ENCODE results near the gene JARID2.
A peak's percentile ranks its signal among the peaks of the same experiment; 100 is the strongest.

The JARID2 gene

DNA sequence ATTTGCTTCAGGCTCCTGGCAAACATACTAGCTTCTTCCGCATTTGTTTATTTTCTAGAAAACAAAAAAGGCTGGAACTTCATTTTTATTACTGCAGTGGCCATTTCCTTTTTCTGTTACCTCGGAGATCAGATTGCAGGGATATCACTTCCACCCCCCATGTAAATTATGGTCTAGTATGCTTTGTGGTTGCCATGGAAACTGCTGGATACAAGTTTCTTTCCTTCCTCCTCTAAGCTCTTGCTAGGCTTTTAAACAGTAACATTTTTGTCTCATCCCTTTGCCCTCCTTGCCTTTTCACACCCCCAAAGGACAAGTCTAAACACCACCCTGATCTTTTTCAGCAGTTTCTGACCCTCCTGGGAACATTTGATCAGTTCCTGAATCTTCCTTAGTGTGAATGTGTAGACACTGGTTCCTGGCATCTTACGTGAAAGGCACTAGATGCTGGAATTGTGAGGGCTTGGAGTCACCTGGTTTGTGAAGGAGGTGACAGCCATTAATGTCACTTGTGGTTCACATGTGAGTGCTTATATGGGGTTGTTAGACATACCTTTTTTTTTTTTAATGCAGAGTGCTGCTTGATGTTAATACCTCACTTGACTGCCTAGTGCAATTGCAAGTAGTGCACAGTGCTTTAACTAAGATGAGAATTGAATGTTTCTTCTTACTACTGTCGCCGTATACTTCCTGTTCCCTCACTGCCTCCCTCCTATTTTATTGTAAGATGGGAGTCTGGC lies 181.6 kb downstream of the JARID2 start:
- peak overlapping the region; percentile 70 to 97 (median 89) for H3K4me2 ChIP-seq
- peak overlapping the region in 9 of 11 experiments; percentile 1 to 87 (median 48); a peak in 13 of 22 replicates for H3K27ac ChIP-seq
- peaks cover 87 to 94% (median 90%) of the 10 kb centered on the region in 10 experiments for H3K4me1 ChIP-seq
- peaks cover 71 to 100% (median 92%) of the 10 kb centered on the region in 11 experiments; a peak in 21 of 22 replicates for H4K20me1 ChIP-seq
- no peak overlapping the region for H3K4me3 ChIP-seq
- TF ChIP-seq Cebpa-rat (IDR thresholded peaks at IDR 0.05), result no peak
- no peaks in the 10 kb centered on the region for H3K27me3 ChIP-seq
- H3K36me3 ChIP-seq, result peaks cover 0 to 41% (median 32%) of the 10 kb centered on the region in 11 experiments; a peak in 19 of 22 replicates
- 0 out of 22 replicates have a peak, but pooled peaks cover 0 to 7% (median 0%) of the 10 kb centered on the region in 11 experiments for H3K9me3 ChIP-seq (replicated peaks in 1 of 11)
- peak overlapping the region in 5 of 11 experiments; percentile 20 to 70 (median 52); a peak in 7 of 22 replicates for H3K9ac ChIP-seq

DNA sequence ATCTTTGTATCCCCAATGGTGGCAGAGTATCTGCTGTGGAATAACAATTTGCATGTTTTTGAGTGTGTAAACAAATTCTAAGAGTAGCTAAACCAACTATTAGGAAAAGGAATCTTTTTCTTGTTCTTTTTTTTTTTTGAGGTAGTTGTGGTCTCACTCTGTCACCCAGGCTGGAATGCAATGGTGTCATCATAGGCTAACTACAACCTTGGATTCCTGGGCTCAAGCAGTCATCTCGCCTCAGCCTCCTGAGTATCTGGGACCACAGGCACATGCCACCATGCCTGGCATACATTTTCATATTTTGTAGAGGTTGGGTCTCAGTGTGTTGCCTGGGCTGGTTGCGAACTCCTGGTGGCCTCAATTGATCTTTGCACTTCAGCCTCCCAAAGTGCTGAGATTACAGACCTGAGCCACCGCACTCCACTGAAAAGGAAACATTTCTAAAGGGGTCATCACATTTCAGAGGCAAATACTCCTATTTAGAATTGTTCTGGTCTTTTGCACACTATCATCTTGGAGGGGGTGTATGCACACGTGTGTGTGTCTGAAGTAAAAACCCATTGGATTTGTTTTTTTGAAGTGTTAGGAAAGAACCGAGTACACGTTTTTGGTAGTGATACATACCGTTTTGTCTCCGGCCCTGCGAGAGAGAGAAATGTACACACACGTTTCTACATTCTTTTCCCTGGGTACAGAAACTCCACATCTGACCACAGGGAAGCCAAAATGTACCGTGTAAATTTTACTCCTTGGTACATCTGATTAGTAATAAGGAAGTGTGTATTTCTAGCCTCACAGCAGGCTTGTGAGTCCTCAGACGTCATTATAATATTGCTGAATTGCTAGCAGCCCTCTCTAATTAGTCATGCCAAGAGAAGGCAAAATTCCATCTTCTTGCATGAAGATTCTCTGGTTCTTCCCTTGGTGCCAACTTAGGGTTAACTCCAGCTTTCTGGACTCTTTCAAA lies 183.6 kb downstream of the JARID2 start:
- Histone ChIP-seq H4K20me1 (peaks cover 85 to 100% (median 94%) of the 10 kb centered on the region in 11 experiments; a peak in 21 of 22 replicates), H3K9ac (peak overlapping the region in 4 of 11 experiments; percentile 12 to 33 (median 25); a peak in 4 of 22 replicates), H3K27me3 (no peaks in the 10 kb centered on the region), H3K4me1 (peaks cover 92 to 98% (median 94%) of the 10 kb centered on the region in 10 experiments), H3K27ac (peak overlapping the region; percentile 20 to 87 (median 42); a peak in 17 of 22 replicates), H3K36me3 (peaks cover 0 to 22% (median 16%) of the 10 kb centered on the region in 11 experiments; a peak in 16 of 22 replicates), H3K9me3 (replicated peaks in 1 of 11) (peaks cover 0 to 3% (median 1%) of the 10 kb centered on the region in 11 experiments; a peak in 5 of 22 replicates), H3K4me3 (peak overlapping the region in 1 of 10 experiments; percentile 5; a peak in 1 of 20 replicates), H3K4me2 (peak overlapping the region; percentile 70 to 97 (median 89))
- no peak for TF ChIP-seq Cebpa-rat (IDR thresholded peaks at IDR 0.05)

DNA sequence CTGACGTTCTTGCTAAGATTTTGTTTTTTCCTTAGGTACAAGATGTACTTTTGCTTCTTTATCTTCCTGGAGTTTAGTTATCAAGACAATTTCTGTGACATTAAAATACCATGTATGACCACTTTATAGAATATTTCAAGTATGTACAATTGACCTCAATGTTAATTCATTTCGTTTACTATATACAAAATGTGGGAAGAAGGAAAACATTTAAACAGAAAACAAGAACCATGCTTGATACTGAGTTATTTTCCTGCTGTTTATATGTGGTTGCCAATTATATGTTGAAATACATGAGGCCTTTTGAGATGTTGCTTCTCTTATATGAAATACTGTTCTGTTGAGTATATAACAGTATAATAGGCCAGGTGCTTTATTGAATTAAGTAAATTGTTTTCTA lies 184.3 kb downstream of the JARID2 start:
- Histone ChIP-seq H3K27ac (peak overlapping the region in 4 of 11 experiments; percentile 27 to 87 (median 69); a peak in 6 of 22 replicates), H3K4me1 (peaks cover 97 to 100% (median 100%) of the 10 kb centered on the region in 10 experiments), H3K27me3 (no peaks in the 10 kb centered on the region), H3K9ac (no peak overlapping the region), H3K36me3 (peaks cover 0 to 18% (median 8%) of the 10 kb centered on the region in 11 experiments; a peak in 11 of 22 replicates), H4K20me1 (peaks cover 86 to 100% (median 95%) of the 10 kb centered on the region in 11 experiments; a peak in 21 of 22 replicates), H3K9me3 (replicated peaks in 1 of 11) (peaks cover 4 to 11% (median 8%) of the 10 kb centered on the region in 11 experiments; a peak in 16 of 22 replicates), H3K4me2 (peak overlapping the region; percentile 83 to 97 (median 89); a peak in 20 of 22 replicates), H3K4me3 (no peak overlapping the region)
- no peak for TF ChIP-seq Cebpa-rat (IDR thresholded peaks at IDR 0.05)

- Histone ChIP-seq H4K20me1 (peaks cover 80 to 100% (median 95%) of the 10 kb centered on the region in 11 experiments; a peak in 21 of 22 replicates), H3K4me2 (peak overlapping the region; percentile 83 to 97 (median 89))
Measured at GRCh38 chr6:15430931-15431405, 185.1 kb downstream of the JARID2 start.

DNA sequence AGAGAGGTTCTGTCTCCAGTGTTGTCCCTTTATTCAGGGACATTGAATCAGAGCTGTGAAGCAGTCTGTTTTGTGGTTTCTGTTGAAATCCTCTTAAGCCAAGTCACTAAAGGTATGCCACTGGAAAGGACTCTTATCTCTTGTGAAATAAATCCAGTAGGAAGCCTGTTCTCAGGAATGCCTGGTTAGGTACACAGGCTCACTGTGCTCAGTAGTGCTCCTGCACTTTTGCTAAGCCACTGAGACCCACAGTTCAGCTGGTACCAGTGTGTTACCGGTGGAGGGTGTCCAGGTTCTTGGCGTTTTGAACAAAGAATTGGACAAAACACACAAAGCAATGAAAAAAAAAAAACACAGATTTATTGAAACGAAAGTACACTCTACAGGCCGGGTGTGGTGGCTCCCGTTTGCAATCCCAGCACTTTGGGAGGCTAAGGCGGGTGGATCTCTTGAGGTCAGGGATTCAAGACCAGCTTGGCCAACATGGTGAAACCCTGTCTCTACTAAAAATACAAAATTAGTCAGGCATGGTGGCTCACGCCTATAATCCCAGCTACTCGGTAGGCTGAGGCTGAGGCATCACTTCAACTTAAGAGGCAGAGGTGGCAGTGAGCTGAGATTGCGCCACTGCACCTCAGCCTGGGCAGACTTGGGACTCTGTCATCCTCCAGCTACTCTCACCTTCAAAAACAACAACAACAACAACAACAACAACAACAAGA lies 186.1 kb downstream of the JARID2 start:
- Histone ChIP-seq H3K27ac (peak overlapping the region in 10 of 11 experiments; percentile 42 to 71 (median 59); a peak in 20 of 22 replicates), H3K9ac (peak overlapping the region; percentile 32 to 68 (median 49); a peak in 20 of 22 replicates), H3K9me3 (replicated peaks in 1 of 11) (peaks cover 6 to 13% (median 10%) of the 10 kb centered on the region in 11 experiments; a peak in 16 of 22 replicates), H3K4me3 (peak overlapping the region in 6 of 10 experiments; percentile 1 to 43 (median 33); a peak in 9 of 20 replicates), H3K27me3 (no peaks in the 10 kb centered on the region), H3K4me2 (peak overlapping the region; percentile 83 to 97 (median 89)), H3K36me3 (peaks cover 0 to 10% (median 0%) of the 10 kb centered on the region in 11 experiments; a peak in 3 of 22 replicates), H3K4me1 (peaks cover 97 to 100% (median 100%) of the 10 kb centered on the region in 10 experiments), H4K20me1 (peaks cover 80 to 100% (median 95%) of the 10 kb centered on the region in 11 experiments; a peak in 21 of 22 replicates)
- 0 out of 22 replicates have a peak, but pooled peaks of 3 of the 11 experiments have one; percentile 10 to 24 (median 13) for TF ChIP-seq Cebpa-rat (IDR thresholded peaks at IDR 0.05)

More at GRCh38 chr6:15430931-15431405, 185.1 kb downstream of the JARID2 start:
- Histone ChIP-seq H3K4me1 (peaks cover 97 to 100% (median 100%) of the 10 kb centered on the region in 10 experiments), H3K27me3 (no peaks in the 10 kb centered on the region), H3K4me3 (no peak overlapping the region), H3K36me3 (peaks cover 0 to 14% (median 3%) of the 10 kb centered on the region in 11 experiments; a peak in 3 of 22 replicates), H3K9me3 (replicated peaks in 1 of 11) (peaks cover 6 to 13% (median 10%) of the 10 kb centered on the region in 11 experiments; a peak in 16 of 22 replicates), H3K9ac (peak overlapping the region in 4 of 11 experiments; percentile 52 to 68 (median 62); a peak in 4 of 22 replicates), H3K27ac (peak overlapping the region in 7 of 11 experiments; percentile 52 to 71 (median 62); a peak in 13 of 22 replicates)
- TF ChIP-seq Cebpa-rat (IDR thresholded peaks at IDR 0.05), result no peak

- Histone ChIP-seq H3K4me2 (peak overlapping the region; percentile 83 to 97 (median 89)), H3K36me3 (peaks cover 0 to 10% (median 0%) of the 10 kb centered on the region in 11 experiments; a peak in 3 of 22 replicates), H3K9me3 (replicated peaks in 1 of 11) (peaks cover 6 to 13% (median 10%) of the 10 kb centered on the region in 11 experiments; a peak in 16 of 22 replicates), H3K27me3 (no peaks in the 10 kb centered on the region), H3K4me3 (peak overlapping the region in 6 of 10 experiments; percentile 0 to 33 (median 24); a peak in 6 of 20 replicates), H3K4me1 (peaks cover 97 to 100% (median 100%) of the 10 kb centered on the region in 10 experiments), H4K20me1 (peaks cover 80 to 100% (median 95%) of the 10 kb centered on the region in 11 experiments; a peak in 21 of 22 replicates), H3K27ac (peak overlapping the region in 9 of 11 experiments; percentile 5 to 71 (median 60); a peak in 17 of 22 replicates), H3K9ac (peak overlapping the region in 5 of 11 experiments; percentile 19 to 68 (median 61); a peak in 7 of 22 replicates)
- 0 out of 22 replicates have a peak, but pooled peaks of 1 of the 11 experiments have one; percentile 54 for TF ChIP-seq Cebpa-rat (IDR thresholded peaks at IDR 0.05)
Measured at GRCh38 chr6:15433511-15433861, 187.6 kb downstream of the JARID2 start.

DNA sequence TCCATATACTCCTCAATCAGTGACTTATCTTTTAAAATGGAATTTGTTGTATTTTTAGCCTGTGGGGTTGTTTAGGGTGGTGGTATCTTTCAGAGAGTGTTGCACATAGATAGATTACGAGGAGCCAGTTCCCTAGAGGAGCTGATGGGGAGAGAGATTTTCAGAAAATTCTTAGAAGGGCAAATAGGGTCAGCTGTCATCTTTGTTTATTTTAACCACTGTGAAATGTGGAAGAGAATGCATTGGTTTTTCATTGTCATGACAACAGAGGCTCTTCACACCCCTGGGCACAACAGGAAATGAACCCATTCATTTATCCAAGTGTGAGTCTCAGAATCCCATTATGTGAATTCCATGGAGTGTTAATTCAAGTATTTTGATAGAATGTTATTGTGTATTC lies 188.4 kb downstream of the JARID2 start:
- H3K36me3 ChIP-seq, result peaks cover 0 to 10% (median 0%) of the 10 kb centered on the region in 11 experiments; a peak in 3 of 22 replicates
- peaks cover 80 to 100% (median 95%) of the 10 kb centered on the region in 11 experiments; a peak in 21 of 22 replicates for H4K20me1 ChIP-seq
- H3K9ac ChIP-seq, result peak overlapping the region in 2 of 11 experiments; percentile 61 to 68; a peak in 1 of 22 replicates
- H3K9me3 ChIP-seq (replicated peaks in 1 of 11), result peaks cover 6 to 13% (median 10%) of the 10 kb centered on the region in 11 experiments; a peak in 16 of 22 replicates
- peak overlapping the region; percentile 83 to 97 (median 89) for H3K4me2 ChIP-seq
- no peak overlapping the region; a peak in 1 of 20 replicates for H3K4me3 ChIP-seq
- no peak for TF ChIP-seq Cebpa-rat (IDR thresholded peaks at IDR 0.05)
- H3K4me1 ChIP-seq, result peaks cover 97 to 100% (median 100%) of the 10 kb centered on the region in 10 experiments
- H3K27me3 ChIP-seq, result no peaks in the 10 kb centered on the region
- H3K27ac ChIP-seq, result peak overlapping the region in 7 of 11 experiments; percentile 52 to 71 (median 62); a peak in 14 of 22 replicates

Measured in BLaER1 treated with 17β-estradiol and CSF1 and Interleukin-3, amounts not matched to agents 10 nM and 100 nM (cell line).